Kidney (tissue), 14 donors: ENCODE measurements around the gene LCN1. TPM values are rescaled to one million over a fixed set of nuclear protein-coding genes. Genes with fewer than 3 reads are reported as not detected.

Experiments used
- DNase-seq, 5 donors: peaks; one replicate each; pipeline ENCODE4 v3.0.0-alpha.2; 2013 to 2020
- FAIRE-seq: peaks from 2 replicates; lab custom pipeline; 2012; peaks lifted over from hg19 to GRCh38; lab: Jason Lieb, UNC
- H3K27ac ChIP-seq, 2 donors: one replicate each; pipeline ENCODE4 v1.7.0; 2013; ENCODE audit warnings: low read depth in 2 of 2, low read length in 2 of 2, inconsistent platforms in 1 of 2
- H3K27me3 ChIP-seq: one replicate; pipeline ENCODE4 v1.7.1; 2013; ENCODE audit warnings: low read length, inconsistent platforms; ENCODE audit not compliant: control insufficient read depth, insufficient read depth
- H3K36me3 ChIP-seq, 3 donors: one replicate each; pipeline versions ENCODE4 v1.7.0 to v1.7.1; 2013; ENCODE audit warnings: low read length in 3 of 3, control low read depth in 1 of 3, inconsistent platforms in 1 of 3; ENCODE audit not compliant: insufficient read depth in 3 of 3, control insufficient read depth in 2 of 3
- H3K4me1 ChIP-seq, 3 donors: one replicate each; pipeline versions ENCODE4 v1.7.0 to v1.7.1; 2013; ENCODE audit warnings: low read length in 3 of 3, inconsistent platforms in 1 of 3, low read depth in 1 of 3; ENCODE audit not compliant: control insufficient read depth in 2 of 3, insufficient read depth in 2 of 3
- H3K4me3 ChIP-seq, 3 donors: one replicate each; pipeline versions ENCODE4 v1.7.0 to v1.8.1; 2013; ENCODE audit warnings: low read length in 3 of 3, control low read depth in 1 of 3, inconsistent platforms in 1 of 3
- H3K9ac ChIP-seq, 3 donors: one replicate each; pipeline versions ENCODE4 v1.7.0 to v1.7.1; 2013; ENCODE audit warnings: low read length in 3 of 3, control low read depth in 1 of 3, inconsistent platforms in 1 of 3
- H3K9me3 ChIP-seq, 3 donors: one replicate each; pipeline versions ENCODE4 v1.7.0 to v1.7.1; 2013; ENCODE audit warnings: low read length in 3 of 3, control low read depth in 1 of 3, inconsistent platforms in 1 of 3; ENCODE audit not compliant: control insufficient read depth in 2 of 3, insufficient read depth in 1 of 3
- CTCF ChIP-seq: IDR thresholded peaks from 3 replicates; pipeline ENCODE4 v1.5.1; 2012; ENCODE audit warnings: mild to moderate bottlenecking, moderate library complexity, borderline replicate concordance; ENCODE audit not compliant: insufficient read depth; ENCODE audit errors: extremely low read depth
- intact Hi-C: fragments of 100-400 bp; cut with DNase I; formaldehyde crosslinking; loops from one replicate; pipeline ENCODE4 v1.11.1; 2022
- polyA plus RNA-seq: library from polyadenylated mRNA; stranded (reverse); fragments of 350-450 nt; fragmentation: Illumina TruSeq; extraction: RNeasy Lipid Tissue Mini Kit (QIAGEN cat#74804); gene quantifications from one replicate; pipeline ENCODE4 v1.2.3, GENCODE V29; 2014; ENCODE audit warnings: low read depth, low replicate concordance; ENCODE audit not compliant: insufficient read depth
- total RNA-seq: library from RNA; stranded (reverse); fragmentation: NEBNext Ultra II Directional; extraction: Animal tissue kit (Norgen Biotek cat#: 25700); gene quantifications from one replicate; pipeline ENCODE4 v1.2.1, GENCODE V29; 2021
- donor health status: control.
- donor health status: control.
- donor health status: control.
- donor health status: control.
- donor health status: control.
- donor health status: DM: yes; HTN: yes; CAD: no.
- donor health status: Normal renal cell carcinoma (clear cell type).

LCN1 gene
- total and polyA plus RNA-seq, 2 donors from 2014 or later, result not detected

- peak in 4 of 5 donors; percentile 67 to 83 (median 76) for DNase-seq
- H3K4me1 ChIP-seq, result peaks cover 0 to 12% (median 8%) of the 10 kb centered on the region in 3 donors
- intact Hi-C loops, result no loop called here
- no peak overlapping the region for H3K9ac ChIP-seq
- H3K36me3 ChIP-seq, result peaks cover 0 to 12% (median 12%) of the 10 kb centered on the region in 3 donors
- H3K4me3 ChIP-seq, result no peak overlapping the region
- H3K27me3 ChIP-seq, result no peaks in the 10 kb centered on the region
- H3K9me3 ChIP-seq, result peaks cover 0 to 3% (median 0%) of the 10 kb centered on the region in 3 donors
- FAIRE-seq, result no peak
- no peak for TF ChIP-seq CTCF
- H3K27ac ChIP-seq, result no peak overlapping the region
Observed at GRCh38 chr9:135505406-135506187, 15.6 kb upstream of the LCN1 start.

GRCh38 chr9:135506327-135507103 is 14.7 kb upstream of the LCN1 start:
- H3K9me3 ChIP-seq, result peaks cover 0 to 3% (median 0%) of the 10 kb centered on the region in 3 donors
- FAIRE-seq (no peak), DNase-seq (peak in 1 of 5 donors; percentile 35)
- peaks cover 0 to 8% (median 6%) of the 10 kb centered on the region in 3 donors for H3K4me1 ChIP-seq
- no peaks in the 10 kb centered on the region for H3K27me3 ChIP-seq
- peaks cover 0 to 12% (median 12%) of the 10 kb centered on the region in 3 donors for H3K36me3 ChIP-seq
- no peak for TF ChIP-seq CTCF
- H3K9ac ChIP-seq, result no peak overlapping the region
- no peak overlapping the region for H3K4me3 ChIP-seq
- intact Hi-C loops, result no loop called here
- no peak overlapping the region for H3K27ac ChIP-seq

- DNase-seq (peak in 2 of 5 donors; percentile 44 to 65), FAIRE-seq (no peak)
- Histone ChIP-seq H3K9ac (no peak overlapping the region), H3K4me1 (no peaks in the 10 kb centered on the region), H3K27me3 (no peaks in the 10 kb centered on the region), H3K4me3 (no peak overlapping the region), H3K9me3 (peaks cover 0 to 3% (median 0%) of the 10 kb centered on the region in 3 donors), H3K27ac (no peak overlapping the region), H3K36me3 (peaks cover 0 to 12% (median 12%) of the 10 kb centered on the region in 3 donors)
- intact Hi-C loops, result no loop called here
- TF ChIP-seq CTCF, result no peak
Observed at GRCh38 chr9:135507104-135508035, 13.9 kb upstream of the LCN1 start.
